Heart left ventricle (tissue), 13 donors: Measurements from ENCODE around the gene ZP1.

Source experiments
- POLR2A ChIP-seq, 2 donors: fragments of 450-650 bp; IDR thresholded peaks; one replicate each; pipeline ENCODE4 v1.6.1; 2017; ENCODE audit warnings: antibody characterized with exemption in 2 of 2, mild to moderate bottlenecking in 2 of 2, moderate library complexity in 2 of 2
- TF ChIP-seq, protein P1 (sequence below), 12 donors: fragments of 200-600 bp; sonication (generic) in 4 of 12; IDR thresholded peaks; one replicate each; pipeline versions ENCODE4 v1.5.0 to v1.8.0; 2018 to 2022; ENCODE audit warnings: antibody characterized with exemption in 12 of 12, mild to moderate bottlenecking in 5 of 12
- donor health status: ischemic (EF 13 %, LVEDD 7.1; RV severe dilation, severe dysfunction).
- donor health status: DM: no; HTN: yes; CAD: no.
- donor health status: DM: no; HTN: no; CAD: no.
- donor health status: ischemic (EF 25% LVEDD 6.9; RV normal size, moderate dysfunction).
- donor health status: ischemic (EF 25% LVEDD 5.7; RV mildly dilated, moderate dysfunction).
- donor health status: ischemic (EF 35%, LVEDD 5.7; RV mildly dilated, moderate dysfunction).
- donor health status: nonischemic (EF 11% LVEDD 7.7; RV severe dilation, severe dysfunction).
- donor health status: DM: yes; HTN: yes; CAD: no.
- donor health status: PGD.
- donor health status: ischemic (EF 29% LVEDD 5.4; RV normal size, mild dysfunction).
- donor health status: nonischemic (EF 23%, LVEDD 6.1; RV moderate dilation, normal function).

DNA sequence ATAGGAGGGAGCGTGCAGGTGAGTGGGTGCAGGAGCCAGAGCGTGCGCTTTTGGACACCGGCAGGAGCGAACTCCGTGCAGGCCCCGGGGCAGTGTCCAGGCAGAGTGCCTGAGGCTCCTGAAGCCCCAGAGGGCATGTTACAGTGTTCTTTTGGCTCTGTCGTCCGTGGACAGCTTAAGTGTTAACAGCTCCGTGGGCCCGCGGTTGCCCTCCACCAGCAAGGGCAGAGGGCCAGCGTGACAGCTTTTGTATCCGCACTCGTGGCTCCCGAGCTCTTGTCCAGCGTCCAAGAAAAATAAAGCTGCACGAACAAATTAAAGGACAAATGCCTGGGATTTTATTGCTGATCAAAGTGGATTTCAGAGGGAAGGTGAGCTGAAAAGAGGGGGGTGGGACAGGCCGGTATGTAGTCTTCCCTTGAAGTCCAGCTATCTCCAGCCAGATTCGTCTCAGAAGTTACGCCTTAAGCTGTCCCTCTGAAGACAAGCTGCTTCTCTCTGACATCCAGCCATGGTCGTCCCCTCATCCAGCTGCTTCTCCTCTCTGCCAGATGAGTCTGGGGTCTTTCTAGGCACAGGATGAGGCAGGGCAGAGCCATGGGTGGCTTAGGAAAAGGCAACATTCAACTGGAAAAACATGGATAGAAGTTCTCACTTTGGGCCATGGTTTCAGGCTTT, 45.6 kb downstream of the ZP1 start:
- no peak for TF ChIP-seq POLR2A (IDR thresholded peaks at IDR 0.05)
- TF ChIP-seq, protein P1, sequence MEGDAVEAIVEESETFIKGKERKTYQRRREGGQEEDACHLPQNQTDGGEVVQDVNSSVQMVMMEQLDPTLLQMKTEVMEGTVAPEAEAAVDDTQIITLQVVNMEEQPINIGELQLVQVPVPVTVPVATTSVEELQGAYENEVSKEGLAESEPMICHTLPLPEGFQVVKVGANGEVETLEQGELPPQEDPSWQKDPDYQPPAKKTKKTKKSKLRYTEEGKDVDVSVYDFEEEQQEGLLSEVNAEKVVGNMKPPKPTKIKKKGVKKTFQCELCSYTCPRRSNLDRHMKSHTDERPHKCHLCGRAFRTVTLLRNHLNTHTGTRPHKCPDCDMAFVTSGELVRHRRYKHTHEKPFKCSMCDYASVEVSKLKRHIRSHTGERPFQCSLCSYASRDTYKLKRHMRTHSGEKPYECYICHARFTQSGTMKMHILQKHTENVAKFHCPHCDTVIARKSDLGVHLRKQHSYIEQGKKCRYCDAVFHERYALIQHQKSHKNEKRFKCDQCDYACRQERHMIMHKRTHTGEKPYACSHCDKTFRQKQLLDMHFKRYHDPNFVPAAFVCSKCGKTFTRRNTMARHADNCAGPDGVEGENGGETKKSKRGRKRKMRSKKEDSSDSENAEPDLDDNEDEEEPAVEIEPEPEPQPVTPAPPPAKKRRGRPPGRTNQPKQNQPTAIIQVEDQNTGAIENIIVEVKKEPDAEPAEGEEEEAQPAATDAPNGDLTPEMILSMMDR (IDR thresholded peaks at IDR 0.05), result no peak
